Iris pigment epithelial cell (primary cell): Measurements from ENCODE around the gene RNU1-2.
"Not testable (repeated sequence)": the region's sequence is repeated elsewhere in the genome, so short reads cannot be mapped to it uniquely, and the experiment has no call there.

Source experiments
- DNase-seq: peaks from one replicate; pipeline ENCODE4 v3.0.0-alpha.2; 2011; ENCODE audit warnings: low read depth

RNU1-2 gene

GRCh38 chr1:16895598-16896315 is at the start of gene RNU1-2:
RNU1-2 (plus strand) TSS chr1:16895980.
- DNase-seq, result peak; percentile 100

GRCh38 chr1:16856201-16856600 is 39.6 kb upstream of the RNU1-2 start:
- peak; percentile 49 for DNase-seq

GRCh38 chr1:16859167-16860041 is 36.4 kb upstream of the RNU1-2 start:
- DNase-seq, result peak; percentile 11

- peak; percentile 59 for DNase-seq
Measured at GRCh38 chr1:16860048-16860447, 35.7 kb upstream of the RNU1-2 start.

DNA sequence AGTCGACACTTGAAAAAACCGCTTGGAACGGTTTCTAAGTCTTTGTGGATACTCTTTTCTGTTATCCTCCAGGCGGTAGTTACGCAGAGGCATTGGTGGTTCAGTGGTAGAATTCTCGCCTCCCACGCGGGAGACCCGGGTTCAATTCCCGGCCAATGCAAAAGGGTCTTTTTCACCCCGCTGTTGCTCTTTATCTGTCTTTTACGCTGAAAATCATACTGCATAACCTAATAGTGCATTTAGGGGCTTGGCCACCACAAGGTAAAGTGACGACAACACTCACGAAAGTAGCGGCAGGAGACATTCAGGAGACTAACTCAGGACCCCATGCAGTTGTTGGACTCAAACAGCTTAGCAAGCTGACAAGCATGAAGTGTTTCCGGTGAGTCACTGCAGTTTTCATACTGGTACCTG is 33.9 kb upstream of the RNU1-2 start:
- DNase-seq, result peak; percentile 33

DNA sequence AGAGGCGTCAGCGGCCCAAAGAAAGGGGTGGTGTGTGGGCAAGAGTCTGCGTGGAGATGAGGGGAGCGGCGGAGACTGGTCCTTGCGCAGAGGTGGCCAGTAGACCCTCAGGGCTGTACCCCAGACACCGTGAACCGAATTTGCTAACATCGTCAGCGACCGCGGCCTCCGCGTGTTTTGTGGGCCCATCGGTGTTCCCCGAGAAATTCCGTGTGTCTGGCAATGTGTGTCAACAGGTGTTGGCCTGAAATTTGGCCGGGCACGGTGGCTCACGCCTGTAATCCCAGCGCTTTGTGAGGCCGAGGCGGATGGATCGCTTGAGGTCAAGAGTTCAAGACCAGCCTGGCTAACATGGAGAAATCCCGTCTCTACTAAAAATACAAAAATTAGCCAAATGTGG is 33.4 kb upstream of the RNU1-2 start:
- DNase-seq, result not testable (repeated sequence)

DNA sequence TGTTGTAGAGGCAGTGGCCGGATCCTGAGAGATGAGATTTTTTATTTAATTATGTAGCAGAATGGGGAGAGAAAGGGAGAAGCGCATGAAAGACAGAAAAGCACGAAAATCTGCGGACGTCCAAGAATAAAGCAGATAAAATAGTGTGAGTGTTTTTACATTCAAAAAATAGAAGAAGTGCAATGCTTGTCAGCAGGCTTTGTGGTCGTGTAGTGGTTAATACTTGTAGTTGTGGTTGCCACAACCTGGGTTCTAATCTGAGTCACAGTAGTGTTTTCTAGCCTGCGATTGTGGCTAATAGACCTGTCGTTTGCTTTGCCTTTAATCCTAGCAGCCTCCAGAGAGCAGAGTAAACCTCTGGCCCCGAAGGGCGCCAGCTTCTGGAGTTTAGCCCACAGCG is 32.8 kb upstream of the RNU1-2 start:
- not testable (repeated sequence) for DNase-seq

DNA sequence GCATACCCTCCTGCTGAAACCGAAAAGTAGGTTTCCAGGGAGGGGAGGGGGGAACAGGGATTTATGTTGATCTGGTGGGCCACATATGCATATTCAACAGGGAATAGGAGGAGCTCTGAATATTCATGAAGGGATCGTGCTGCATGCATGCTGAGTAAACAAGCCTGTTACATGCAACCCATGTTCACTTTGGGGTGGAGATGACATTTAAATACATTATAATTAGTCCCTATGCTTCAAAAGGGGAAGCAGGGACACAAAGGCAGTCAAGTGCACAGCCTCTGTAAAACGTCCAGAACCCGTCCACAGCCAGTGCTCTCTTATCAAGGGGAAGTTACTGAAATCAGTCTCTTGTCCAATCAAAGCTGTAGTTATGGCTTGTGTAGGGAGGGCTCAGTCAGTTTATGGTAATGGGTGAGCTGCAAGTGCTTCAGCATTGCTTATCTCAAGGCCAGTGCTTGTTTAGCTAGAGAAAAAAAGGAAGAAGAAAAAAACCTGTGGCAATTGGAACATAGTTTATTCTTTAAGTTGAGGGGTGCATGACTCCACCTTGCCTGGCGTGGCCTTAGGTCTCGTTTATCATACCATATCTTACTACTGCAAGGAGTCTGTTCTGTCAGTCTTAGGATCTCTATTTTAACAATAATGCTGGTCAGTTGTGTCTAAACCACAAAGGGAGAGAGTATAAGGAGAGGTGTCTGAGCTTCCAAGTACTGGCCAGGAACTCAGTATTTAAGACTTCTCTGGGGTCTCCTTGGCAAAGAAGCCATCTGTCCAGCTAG is 28.7 kb upstream of the RNU1-2 start:
- DNase-seq, result not testable (repeated sequence)

DNA sequence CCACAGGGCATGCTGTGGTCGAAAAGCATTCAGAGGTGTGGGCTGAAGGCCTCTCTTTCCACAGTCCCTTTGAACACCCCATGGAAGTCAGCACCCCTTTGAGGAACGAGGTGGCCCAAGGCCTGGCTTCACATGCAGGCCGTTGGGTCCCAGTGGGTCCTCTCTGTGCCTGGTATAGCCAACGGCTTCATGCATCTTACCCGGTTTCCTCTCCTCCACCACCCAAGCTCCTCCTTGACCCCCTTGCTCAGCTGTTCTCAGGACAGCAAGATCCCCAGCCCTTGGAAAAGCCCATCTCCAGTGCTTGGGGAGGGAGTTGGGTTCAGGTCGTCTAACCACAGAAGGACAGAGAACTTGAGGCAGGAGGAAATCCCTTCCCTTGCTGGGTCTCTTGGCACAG is 27.0 kb upstream of the RNU1-2 start:
- not testable (repeated sequence) for DNase-seq

- not testable (repeated sequence) for DNase-seq
Measured at GRCh38 chr1:16869996-16870395, 25.8 kb upstream of the RNU1-2 start.

DNA sequence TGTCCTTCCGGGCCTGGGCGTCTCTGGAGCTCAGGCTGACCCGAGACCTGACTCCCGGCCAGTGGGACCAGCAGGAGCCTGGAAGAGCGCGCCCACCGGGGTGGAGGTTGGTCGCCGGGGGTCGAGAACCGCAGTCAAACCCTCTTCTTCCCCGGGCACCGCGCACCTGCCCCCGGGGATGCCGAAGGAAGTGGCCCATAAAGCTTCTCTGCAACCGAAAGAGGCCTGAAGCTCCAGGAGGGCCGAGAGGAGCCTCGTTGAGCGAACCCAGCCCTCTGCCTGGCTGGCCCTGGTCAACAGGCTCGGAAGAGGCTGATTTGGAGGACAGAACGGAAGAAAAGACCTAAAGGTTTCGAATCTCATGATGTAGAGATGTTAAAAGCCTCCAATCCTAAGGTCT is 24.6 kb upstream of the RNU1-2 start:
- DNase-seq, result not testable (repeated sequence)

DNA sequence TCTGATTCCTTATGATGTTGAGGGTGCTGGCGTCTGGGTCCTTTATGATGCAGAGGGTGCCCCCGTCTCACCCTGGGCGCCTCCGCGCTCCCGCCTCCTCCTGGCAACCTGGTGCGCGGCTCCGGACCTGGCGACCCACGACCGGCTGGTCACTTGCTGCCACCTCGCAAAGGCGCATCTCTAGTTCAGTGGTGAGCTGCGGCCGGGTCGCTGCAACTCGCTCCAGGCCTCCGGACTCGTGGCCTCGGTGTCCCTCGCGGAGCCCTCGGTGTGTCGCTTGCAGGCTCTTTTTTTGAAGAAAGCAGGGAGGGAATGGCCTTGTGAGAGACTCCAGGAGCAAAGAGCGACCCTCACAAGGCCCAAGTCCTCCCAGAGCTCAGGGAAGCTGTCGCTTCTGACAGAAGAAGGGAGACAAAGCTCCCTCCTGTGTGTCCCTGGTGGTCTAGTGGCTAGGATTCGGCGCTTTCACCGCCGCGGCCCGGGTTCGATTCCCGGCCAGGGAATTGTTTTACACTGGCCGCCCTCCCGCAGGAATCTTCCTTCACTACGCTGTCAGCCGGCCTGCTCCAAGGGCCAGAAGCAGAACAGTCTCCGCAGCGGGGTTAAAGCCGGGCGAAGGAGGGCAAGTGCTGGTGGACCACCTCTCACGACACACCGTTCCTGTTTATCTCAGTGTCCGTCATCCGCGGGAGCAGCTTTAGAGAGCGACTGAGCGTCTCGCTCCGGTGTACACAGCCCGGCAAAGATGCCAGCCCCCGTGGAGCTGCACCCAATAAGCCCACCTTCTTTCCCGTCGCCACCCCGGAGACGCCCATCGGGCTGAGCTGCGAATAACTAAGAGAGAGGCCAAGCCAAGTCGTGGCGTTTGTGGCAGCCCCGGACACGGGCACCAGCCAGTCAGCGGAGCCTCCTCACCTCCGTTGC is 23.4 kb upstream of the RNU1-2 start:
- DNase-seq, result peak; percentile 85

GRCh38 chr1:16873076-16873879 is 22.5 kb upstream of the RNU1-2 start:
- peak; percentile 37 for DNase-seq

DNA sequence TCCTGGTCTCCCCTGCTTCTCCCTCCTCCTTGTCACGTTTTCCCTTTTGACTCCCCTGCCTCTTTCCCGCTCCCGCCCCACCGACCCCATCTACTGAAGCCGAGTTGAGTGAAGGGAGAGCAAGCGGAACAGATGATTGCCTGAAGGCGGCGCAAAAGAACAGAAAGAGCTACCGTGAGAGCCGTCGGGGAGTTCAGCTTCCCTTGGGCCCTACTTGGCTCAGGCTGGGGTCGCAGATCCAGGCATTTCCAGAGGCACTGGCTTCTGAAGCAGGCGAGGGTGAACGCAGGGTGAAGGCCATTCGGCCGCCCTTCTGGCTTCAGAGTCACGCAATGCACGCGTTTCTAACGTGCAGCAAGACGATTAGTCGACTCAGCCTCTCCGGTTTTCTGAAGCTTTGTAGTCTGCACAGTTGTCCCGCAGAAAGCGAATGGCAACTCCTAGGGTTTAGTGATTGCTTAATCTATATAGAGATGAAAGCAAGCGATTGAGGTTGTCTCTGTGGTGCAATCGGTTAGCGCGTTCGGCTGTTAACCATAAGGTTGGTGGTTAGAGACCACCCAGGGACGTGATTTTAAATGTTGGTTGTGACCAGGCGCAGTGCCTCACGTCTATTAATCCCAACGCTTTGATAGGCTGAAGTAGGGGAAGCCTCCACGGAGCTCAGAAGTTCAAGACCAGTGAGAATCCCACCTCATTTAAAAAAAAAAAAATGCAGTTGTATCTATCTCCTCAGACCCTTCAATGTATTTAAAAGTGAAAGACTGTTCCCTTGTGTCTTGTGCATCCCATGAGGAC is 20.6 kb upstream of the RNU1-2 start:
- DNase-seq, result not testable (repeated sequence)

DNA sequence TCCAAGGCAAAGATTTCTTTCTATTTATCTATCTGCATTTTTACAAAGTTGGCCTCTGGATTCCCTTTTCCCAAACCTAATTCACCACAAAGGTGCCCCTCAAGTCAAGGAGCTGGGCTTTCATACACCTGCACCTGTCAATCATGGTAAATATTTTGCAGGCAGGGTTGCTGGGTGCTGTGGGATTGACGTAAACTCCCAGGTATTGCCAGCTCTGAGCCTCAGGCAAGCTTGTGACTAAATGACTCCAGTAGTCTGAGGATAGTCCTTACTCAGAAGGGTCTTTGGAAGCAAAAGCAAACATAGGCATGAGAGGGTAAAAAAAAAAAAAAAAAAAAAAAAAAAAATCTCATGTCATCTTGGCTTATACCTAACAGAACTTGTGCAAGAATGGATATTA is 14.0 kb upstream of the RNU1-2 start:
- not testable (repeated sequence) for DNase-seq

- DNase-seq, result no peak
Measured at GRCh38 chr1:16882986-16883385, 12.8 kb upstream of the RNU1-2 start.

- DNase-seq, result not testable (repeated sequence)
Measured at GRCh38 chr1:16884487-16884886, 11.3 kb upstream of the RNU1-2 start.

GRCh38 chr1:16886860-16887605 is 8.7 kb upstream of the RNU1-2 start:
- DNase-seq, result no peak
